B cell (primary cell): Measurements from ENCODE around the gene UBE2Q2. TPM values are rescaled to one million over a fixed set of nuclear protein-coding genes. Genes with fewer than 3 reads are reported as not detected.

Experiments used
- ATAC-seq: fragments of 200-7000 bp; cut with Tn5 transposase; one replicate; pipeline ENCODE4 v1.10.0; 2021; ENCODE audit warnings: low read depth, mild to moderate bottlenecking, moderate number of reproducible peaks, moderate library complexity
- CTCF ChIA-PET: fragments of 350-600 bp; sonication (Branson Sonifier 250); formaldehyde crosslinking; loops from one replicate; lab custom pipeline; 2021; ENCODE audit warnings: antibody characterized with exemption, inconsistent platforms; lab: Charles Lee
- POLR2A ChIA-PET: fragments of 350-600 bp; sonication (Branson Sonifier 250); formaldehyde crosslinking; loops from one replicate; lab custom pipeline; 2021; ENCODE audit warnings: antibody characterized with exemption; lab: Charles Lee
- DNase-seq: peaks from one replicate; pipeline ENCODE4 v3.0.0; 2013
- H2AFZ ChIP-seq: 2 replicates; pipeline ENCODE4 v1.6.1; 2012; ENCODE audit warnings: mild to moderate bottlenecking, low read depth, low read length; ENCODE audit not compliant: insufficient read depth, poor library complexity, severe bottlenecking
- H3K27ac ChIP-seq, 2 donors: 1 replicate in 1 of 2; 2 replicates in 1 of 2; pipeline ENCODE4 v1.5.1; 2012 to 2013; ENCODE audit warnings: low read length in 2 of 2, mild to moderate bottlenecking in 2 of 2, moderate library complexity in 1 of 2
- H3K27me3 ChIP-seq, 4 experiments: fragments of 200-600 bp in 1 of 4; sonication (generic) in 1 of 4; replicated peaks in 1 of 4; 1 replicate in 2 of 4; 2 replicates in 2 of 4; pipeline versions ENCODE4 v1.6.1 to v1.7.0; 2013 to 2016; ENCODE audit warnings: low read length in 3 of 4, mild to moderate bottlenecking in 2 of 4, mixed read lengths in 1 of 4, moderate library complexity in 1 of 4; ENCODE audit not compliant: insufficient read depth in 4 of 4, control insufficient read depth in 3 of 4; ENCODE audit errors: control extremely low read depth in 1 of 4
- H3K36me3 ChIP-seq, 2 experiments: replicated peaks in 1 of 2; 1 replicate in 1 of 2; 2 replicates in 1 of 2; pipeline versions ENCODE4 v1.6.1 to v1.7.1; 2013; ENCODE audit warnings: low read length in 1 of 2; ENCODE audit not compliant: insufficient read depth in 2 of 2, control insufficient read depth in 1 of 2; ENCODE audit errors: control extremely low read depth in 1 of 2, extremely low read depth in 1 of 2
- H3K4me1 ChIP-seq, 2 donors: fragments of 200-600 bp in 1 of 2; sonication (generic) in 1 of 2; 1 replicate in 1 of 2; 2 replicates in 1 of 2; pipeline versions ENCODE4 v1.5.1 to v1.6.1; 2013 to 2017; ENCODE audit warnings: low read length in 2 of 2; ENCODE audit not compliant: control insufficient read depth in 2 of 2, insufficient read depth in 2 of 2
- H3K4me2 ChIP-seq: replicated peaks from 2 replicates; pipeline ENCODE3; 2012; ENCODE audit warnings: mild to moderate bottlenecking, low read depth, low read length; ENCODE audit not compliant: poor library complexity, severe bottlenecking
- H3K4me3 ChIP-seq, 5 experiments: fragments of 200-600 bp in 1 of 5; sonication (generic) in 1 of 5; 1 replicate in 3 of 5; 2 replicates in 2 of 5; pipeline versions ENCODE4 v1.5.1 to v1.7.0; 2011 to 2016; ENCODE audit warnings: low read length in 4 of 5, mild to moderate bottlenecking in 4 of 5, low read depth in 2 of 5, control low read depth in 1 of 5, moderate library complexity in 1 of 5; ENCODE audit not compliant: insufficient read depth in 1 of 5; ENCODE audit errors: control extremely low read depth in 1 of 5, extremely low read depth in 1 of 5
- H3K79me2 ChIP-seq: fragments of 200-600 bp; sonication (generic); one replicate; pipeline ENCODE4 v1.6.0; 2016; ENCODE audit warnings: low read length; ENCODE audit not compliant: control insufficient read depth, insufficient read depth
- H3K9ac ChIP-seq: fragments of 200-600 bp; sonication (generic); 2 replicates; pipeline ENCODE4 v1.6.1; 2017; ENCODE audit warnings: mild to moderate bottlenecking, low read length, moderate library complexity
- H3K9me3 ChIP-seq, 3 donors: one replicate each; pipeline versions ENCODE4 v1.6.1 to v1.7.1; 2013; ENCODE audit warnings: low read length in 2 of 3; ENCODE audit not compliant: control insufficient read depth in 2 of 3, insufficient read depth in 1 of 3; ENCODE audit errors: control extremely low read depth in 1 of 3
- H4K20me1 ChIP-seq: 2 replicates; pipeline ENCODE4 v1.6.0; 2012; ENCODE audit warnings: mild to moderate bottlenecking, low read length; ENCODE audit not compliant: insufficient read depth, control insufficient read depth, poor library complexity, severe bottlenecking
- H3K27ac Mint-ChIP-seq: one replicate; pipeline ENCODE4 v1.8.0; 2021; ENCODE audit warnings: mixed read lengths
- H3K27me3 Mint-ChIP-seq: one replicate; pipeline ENCODE4 v1.8.0; 2021; ENCODE audit warnings: mixed read lengths
- H3K4me1 Mint-ChIP-seq: one replicate; pipeline ENCODE4 v1.8.0; 2021; ENCODE audit warnings: mixed read lengths
- H3K4me3 Mint-ChIP-seq: one replicate; pipeline ENCODE4 v1.8.0; 2021; ENCODE audit warnings: mixed read lengths
- H3K9me3 Mint-ChIP-seq: one replicate; pipeline ENCODE4 v1.8.0; 2022; ENCODE audit warnings: mixed read lengths; ENCODE audit not compliant: insufficient read depth
- CTCF ChIP-seq: fragments of 200-600 bp; IDR thresholded peaks from one replicate; pipeline ENCODE4 v1.8.0; 2022; ENCODE audit warnings: antibody characterized with exemption, mild to moderate bottlenecking
- EZH2 ChIP-seq: IDR thresholded peaks from 2 replicates; pipeline ENCODE4 v1.6.1; 2012; ENCODE audit warnings: borderline replicate concordance, low read depth, mild to moderate bottlenecking, moderate library complexity, low read length; ENCODE audit not compliant: insufficient read depth, poor library complexity, severe bottlenecking
- WGBS: methylation state at CpG from one replicate; pipeline ENCODE4 v1.1.5; 2013; ENCODE audit warnings: missing lambda C conversion rate; ENCODE audit not compliant: insufficient coverage; 5-methylcytosine and 5-hydroxymethylcytosine counted together
- intact Hi-C: fragments of 100-400 bp; cut with micrococcal nuclease; formaldehyde crosslinking; loops from one replicate; pipeline ENCODE4 v1.10.0; 2022
- polyA plus RNA-seq: library from polyadenylated mRNA; depleted of rRNA; stranded (reverse); fragments of >200 nt; gene quantifications from 2 replicates; pipeline ENCODE4 v1.2.3, GENCODE V29; 2012
- total RNA-seq, 2 donors: library from RNA; stranded (reverse); fragments of 120-200 nt in 1 of 2; gene quantifications; 1 replicate in 1 of 2; 2 replicates in 1 of 2; pipeline versions ENCODE4 v1.2.3 to v1.2.4, GENCODE V29; 2013 to 2022

Gene UBE2Q2
- total and polyA plus RNA-seq, 2 donors (not counting 1 experiment from before 2014, with no cell fraction given) = 11.4 to 33.6 TPM

GRCh38 chr15:75920079-75920478 lies 76.8 kb downstream of the UBE2Q2 start:
- ChIA-PET CTCF (interaction anchor here (1.8 kb wide), 1 partner anchor 219 kb away, joined by 3 read pairs; no protein-coding TSS in a partner anchor), POLR2A (no interaction called here)
- peaks cover 0 to 4% of the 10 kb centered on the region in 2 donors for H3K4me1 ChIP-seq
- H3K36me3 ChIP-seq = peaks cover 2 to 23% of the 10 kb centered on the region in 2 experiments
- H3K4me1 Mint-ChIP-seq = peaks cover 12% of the 10 kb centered on the region
- no peak overlapping the region for H3K4me2 ChIP-seq
- no peaks in the 10 kb centered on the region for H4K20me1 ChIP-seq
- no peak overlapping the region for H3K27ac Mint-ChIP-seq
- H3K27me3 Mint-ChIP-seq = no peaks in the 10 kb centered on the region
- no peak overlapping the region for H3K4me3 ChIP-seq
- H3K4me3 Mint-ChIP-seq = no peak overlapping the region
- WGBS = 100% methylated on average over 1 of the region's 1 CpG
- no peak for DNase-seq
- H3K79me2 ChIP-seq = no peaks in the 10 kb centered on the region
- intact Hi-C loops = loop anchor here (10.0 kb wide), 1 partner anchor 195 kb away; a partner anchor contains a TSS
- H2AFZ ChIP-seq = no peak overlapping the region
- no peaks in the 10 kb centered on the region for H3K27me3 ChIP-seq
- TF ChIP-seq CTCF (no peak), EZH2 (no peak)
- H3K9me3 ChIP-seq = no peaks in the 10 kb centered on the region
- H3K27ac ChIP-seq = no peak overlapping the region
- H3K9ac ChIP-seq = no peak overlapping the region
- H3K9me3 Mint-ChIP-seq = no peaks in the 10 kb centered on the region
- ATAC-seq = no peak
